MM.1S (cell line): ENCODE data around the gene CDY1B.
"Not testable (repeated sequence)": the region's sequence is repeated elsewhere in the genome, so short reads cannot be mapped to it uniquely, and the experiment has no call there.

Source experiments
- DNase-seq: peaks from one replicate; pipeline ENCODE4 v3.0.0-alpha.2; 2015
- H2AFZ ChIP-seq: fragments of 300-600 bp; sonication (generic); 2 replicates; pipeline ENCODE4 v1.6.0; 2016; ENCODE audit warnings: antibody characterized with exemption, low read length
- H3F3A ChIP-seq: fragments of 300-600 bp; sonication (generic); 2 replicates; pipeline ENCODE4 v1.6.1; 2016; ENCODE audit warnings: mild to moderate bottlenecking, antibody characterized with exemption, low read length, moderate library complexity, mixed read lengths; ENCODE audit not compliant: insufficient read depth
- H3K27ac ChIP-seq: fragments of 300-600 bp; sonication (generic); 2 replicates; pipeline ENCODE4 v1.5.1; 2016; ENCODE audit warnings: mild to moderate bottlenecking, low read length
- H3K27me3 ChIP-seq: fragments of 300-600 bp; sonication (generic); replicated peaks from 2 replicates; pipeline ENCODE4 v1.6.0; 2016; ENCODE audit warnings: low read length; ENCODE audit not compliant: insufficient read depth
- H3K36me3 ChIP-seq: fragments of 300-600 bp; sonication (generic); replicated peaks from 2 replicates; pipeline ENCODE4 v1.6.1; 2016; ENCODE audit warnings: mild to moderate bottlenecking, low read length, mixed read lengths; ENCODE audit not compliant: insufficient read depth
- H3K4me1 ChIP-seq: fragments of 300-600 bp; sonication (generic); 2 replicates; pipeline ENCODE4 v1.6.1; 2016; ENCODE audit warnings: low read length, mixed read lengths
- H3K4me2 ChIP-seq: fragments of 300-600 bp; sonication (generic); 2 replicates; pipeline ENCODE4 v1.6.0; 2016; ENCODE audit warnings: low read depth, low read length
- H3K4me3 ChIP-seq: fragments of 300-600 bp; sonication (generic); 2 replicates; pipeline ENCODE4 v1.5.1; 2016; ENCODE audit warnings: low read length, mixed read lengths
- H3K79me2 ChIP-seq: fragments of 300-600 bp; sonication (generic); 2 replicates; pipeline ENCODE4 v1.6.1; 2016; ENCODE audit warnings: mixed run types, low read length, mixed read lengths
- H3K9ac ChIP-seq: fragments of 300-600 bp; sonication (generic); 2 replicates; pipeline ENCODE4 v1.6.1; 2016; ENCODE audit warnings: low read length, mixed read lengths
- H3K9me2 ChIP-seq: fragments of 300-600 bp; sonication (generic); replicated peaks from 2 replicates; pipeline ENCODE4 v1.6.1; 2016; ENCODE audit warnings: mild to moderate bottlenecking, low read length, mixed read lengths; ENCODE audit not compliant: insufficient read depth
- H3K9me3 ChIP-seq: fragments of 300-600 bp; sonication (generic); replicated peaks from 2 replicates; pipeline ENCODE4 v1.6.1; 2016; ENCODE audit warnings: mild to moderate bottlenecking, low read length, mixed read lengths; ENCODE audit not compliant: insufficient read depth
- H4K20me1 ChIP-seq: fragments of 300-600 bp; sonication (generic); 2 replicates; pipeline ENCODE4 v1.6.1; 2016; ENCODE audit warnings: mild to moderate bottlenecking, low read length, moderate library complexity, mixed read lengths; ENCODE audit not compliant: insufficient read depth

CDY1B gene

GRCh38 chrY:24047919-24048318, at the start of gene CDY1B:
TSS of gene CDY1B (minus strand) at chrY:24048019. CDS start at chrY:24047688, 331 bp downstream.
- DNase-seq = not testable (repeated sequence)

GRCh38 chrY:24049525-24049924, 1.7 kb upstream of the CDY1B start:
- H3K9me2 ChIP-seq = not testable (repeated sequence)

More at GRCh38 chrY:24047919-24048318, at the start of gene CDY1B:
- not testable (repeated sequence) for H3K36me3 ChIP-seq, H3K27ac ChIP-seq, H3K4me1 ChIP-seq, H2AFZ ChIP-seq, H3K9ac ChIP-seq, H3K79me2 ChIP-seq, H3K9me3 ChIP-seq, H3K27me3 ChIP-seq, H3K4me3 ChIP-seq, H3K4me2 ChIP-seq, H3F3A ChIP-seq, H3K9me2 ChIP-seq, H4K20me1 ChIP-seq

GRCh38 chrY:24043209-24043608, 4.6 kb downstream of the CDY1B start:
- not testable (repeated sequence) for H4K20me1 ChIP-seq, DNase-seq, H3K9ac ChIP-seq, H3K79me2 ChIP-seq, H3K4me3 ChIP-seq, H3K27ac ChIP-seq, H2AFZ ChIP-seq, H3K27me3 ChIP-seq, H3K4me1 ChIP-seq, H3F3A ChIP-seq, H3K9me3 ChIP-seq, H3K36me3 ChIP-seq, H3K4me2 ChIP-seq, H3K9me2 ChIP-seq

More at GRCh38 chrY:24049525-24049924, 1.7 kb upstream of the CDY1B start:
- not testable (repeated sequence) for H3K27me3 ChIP-seq, DNase-seq, H3K4me2 ChIP-seq, H2AFZ ChIP-seq, H3K4me3 ChIP-seq, H3K36me3 ChIP-seq, H3F3A ChIP-seq, H3K9ac ChIP-seq, H3K4me1 ChIP-seq, H3K27ac ChIP-seq, H3K9me3 ChIP-seq, H4K20me1 ChIP-seq, H3K79me2 ChIP-seq

- DNase-seq = not testable (repeated sequence)
Observed at GRCh38 chrY:24039008-24039718, 8.7 kb downstream of the CDY1B start.

GRCh38 chrY:24026212-24027103, 21.4 kb downstream of the CDY1B start:
- H3F3A ChIP-seq, DNase-seq, H3K27ac ChIP-seq: not testable (repeated sequence)

More at GRCh38 chrY:24039008-24039718, 8.7 kb downstream of the CDY1B start:
- H3K4me1 ChIP-seq, H3K79me2 ChIP-seq, H2AFZ ChIP-seq, H3K36me3 ChIP-seq, H3K27me3 ChIP-seq, H3K9me3 ChIP-seq, H3F3A ChIP-seq, H3K4me3 ChIP-seq, H3K9ac ChIP-seq, H3K27ac ChIP-seq, H4K20me1 ChIP-seq, H3K9me2 ChIP-seq, H3K4me2 ChIP-seq: not testable (repeated sequence)

More at GRCh38 chrY:24026212-24027103, 21.4 kb downstream of the CDY1B start:
- not testable (repeated sequence) for H3K4me1 ChIP-seq, H3K27me3 ChIP-seq, H2AFZ ChIP-seq, H3K4me2 ChIP-seq, H3K36me3 ChIP-seq, H3K79me2 ChIP-seq, H3K9me2 ChIP-seq, H3K9me3 ChIP-seq, H3K4me3 ChIP-seq, H3K9ac ChIP-seq, H4K20me1 ChIP-seq
